AG20443 (cell line): ENCODE results near the gene GMPR2.

Experiments used
- DNase-seq: peaks from one replicate; pipeline ENCODE4 v3.0.0; 2012; ENCODE audit warnings: low spot score, mixed read lengths

The GMPR2 gene

DNA sequence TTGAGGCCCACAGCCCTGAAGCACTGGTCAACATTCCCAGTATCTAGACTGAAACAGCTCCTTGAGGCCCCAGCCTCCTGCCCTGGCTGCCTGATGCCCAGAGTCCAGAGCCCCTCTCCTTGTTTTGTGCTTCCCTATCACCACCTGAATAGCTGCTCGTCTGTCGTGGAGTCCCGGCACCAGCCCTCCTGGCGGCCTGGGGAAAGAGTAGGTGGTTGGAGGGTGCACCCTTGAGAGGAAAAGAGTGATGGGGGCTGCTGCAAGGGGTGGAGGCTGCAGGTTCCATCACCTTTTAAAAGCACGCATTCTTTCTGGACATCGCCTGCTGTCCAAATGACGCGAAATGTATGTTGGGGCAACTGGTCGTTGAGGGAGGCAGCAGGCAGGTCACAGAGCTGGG lies 35.5 kb downstream of the GMPR2 start:
- no peak for DNase-seq

DNA sequence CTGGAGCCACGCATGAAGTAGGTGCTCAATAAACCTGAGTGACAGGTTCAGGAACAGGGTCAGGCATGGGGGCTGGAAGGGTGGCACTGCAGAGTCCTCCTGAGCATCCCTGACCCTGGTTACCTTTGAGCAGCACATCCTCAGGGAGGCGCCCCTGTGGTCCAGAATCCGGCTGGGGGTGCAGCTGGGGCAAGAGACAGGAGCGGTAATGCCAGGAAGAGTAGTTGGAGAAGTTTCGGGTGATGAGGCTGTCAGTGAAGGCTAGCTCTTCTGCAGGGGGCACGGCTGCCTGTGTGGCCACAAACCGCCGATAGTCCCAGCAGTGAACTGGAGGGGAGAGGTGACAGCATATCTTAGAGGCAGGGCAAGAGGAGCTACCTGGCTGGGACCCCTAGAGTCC lies 36.6 kb downstream of the GMPR2 start:
- DNase-seq, result no peak

DNA sequence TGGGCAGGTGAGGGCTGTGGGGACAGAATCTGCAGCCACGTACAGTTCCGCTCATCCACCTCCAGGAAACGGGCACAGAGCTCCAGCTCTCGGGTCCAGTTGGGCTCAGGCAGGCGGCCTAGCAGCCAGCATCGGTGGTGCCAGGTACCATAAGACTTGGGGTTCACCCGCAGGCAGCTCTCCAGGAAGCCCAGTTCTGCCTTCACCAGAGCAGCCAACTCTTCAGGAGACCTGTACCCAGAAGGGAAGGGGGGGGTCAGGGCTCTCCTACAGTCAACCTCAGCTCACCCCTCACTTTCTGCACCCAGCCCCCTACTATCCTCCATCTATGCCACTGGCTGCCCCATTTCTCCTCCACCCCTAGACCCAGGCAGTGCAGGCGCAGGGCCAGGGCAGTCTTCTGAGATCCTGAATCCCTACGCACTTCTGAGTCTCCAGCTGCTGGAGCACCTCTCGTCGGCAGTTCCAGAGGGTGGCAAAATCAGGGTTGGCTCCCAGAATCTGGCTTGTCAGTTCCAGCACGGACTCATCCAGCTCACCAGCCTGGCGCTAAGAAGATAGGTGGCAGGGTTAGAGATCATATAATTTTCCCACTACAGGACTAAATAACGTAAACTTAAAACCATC lies 37.3 kb downstream of the GMPR2 start:
- DNase-seq, result no peak

DNA sequence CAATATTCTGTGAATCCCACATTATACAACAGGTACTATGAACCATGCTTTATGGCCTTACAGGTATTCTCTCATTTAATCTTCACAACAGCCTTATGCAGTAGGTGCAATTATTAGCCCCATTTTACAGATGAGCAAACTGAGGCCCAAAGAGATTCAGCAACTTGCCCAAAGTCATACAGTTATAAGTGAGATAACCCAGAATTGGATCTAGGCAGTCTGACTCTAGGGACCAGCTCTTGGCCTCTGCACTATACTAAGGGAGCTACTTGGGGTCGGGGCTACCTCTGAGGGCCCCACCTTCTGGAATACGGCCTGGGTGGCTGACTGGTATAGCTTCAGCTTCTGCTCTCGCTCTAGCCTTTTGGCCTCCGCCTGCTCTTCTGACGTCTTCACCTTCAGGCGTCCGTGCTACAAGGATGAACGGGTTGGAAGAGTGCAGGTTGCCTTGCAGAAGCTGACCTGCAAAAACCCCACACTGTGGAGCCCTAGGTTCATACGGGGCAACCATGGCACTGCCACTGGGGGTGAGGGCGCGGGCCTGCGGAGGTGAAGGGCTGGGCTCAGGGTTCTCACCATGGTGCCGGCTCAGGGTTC lies 37.9 kb downstream of the GMPR2 start:
- no peak for DNase-seq

DNA sequence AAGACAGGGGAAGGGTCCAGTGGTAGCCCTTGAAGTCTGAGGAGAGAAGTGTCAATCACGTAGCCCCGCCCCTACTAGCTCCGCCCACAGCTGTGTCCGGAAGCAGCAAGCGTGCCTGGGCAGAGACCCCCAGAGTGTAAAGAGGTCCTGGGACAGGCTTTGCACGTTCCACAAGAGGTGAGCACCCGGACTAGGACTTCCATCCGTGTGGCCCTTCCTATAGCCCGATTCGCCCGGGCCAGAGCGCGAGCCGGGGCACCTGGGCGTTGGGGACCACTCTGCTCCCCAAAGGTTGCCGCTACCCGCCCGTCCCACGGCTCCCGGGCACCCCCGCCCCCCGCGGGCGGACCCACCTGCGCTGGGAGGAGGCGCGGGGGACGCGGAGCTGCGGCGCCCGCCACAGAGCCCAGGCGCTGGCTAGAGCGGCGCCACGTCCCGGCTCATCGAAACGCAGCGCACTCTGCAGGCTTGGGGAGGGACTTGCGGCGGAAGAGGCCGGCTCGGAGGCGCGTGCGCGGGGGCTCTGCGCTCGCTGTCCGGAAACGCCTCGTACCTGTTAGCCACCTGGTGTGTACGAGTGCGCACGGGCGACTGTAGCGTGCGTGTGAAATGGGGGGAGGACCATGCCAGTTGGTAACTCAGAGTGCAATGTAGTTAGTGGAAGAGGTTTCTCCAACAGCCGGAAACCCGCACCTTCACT lies 38.6 kb downstream of the GMPR2 start, which contains the start of gene RABGGTA:
Gene RABGGTA (minus strand): TSS at position 464 of the 700 bp plus-strand sequence. CDS start 482 bp downstream, outside the sequence.
- DNase-seq, result peak; percentile 98

DNA sequence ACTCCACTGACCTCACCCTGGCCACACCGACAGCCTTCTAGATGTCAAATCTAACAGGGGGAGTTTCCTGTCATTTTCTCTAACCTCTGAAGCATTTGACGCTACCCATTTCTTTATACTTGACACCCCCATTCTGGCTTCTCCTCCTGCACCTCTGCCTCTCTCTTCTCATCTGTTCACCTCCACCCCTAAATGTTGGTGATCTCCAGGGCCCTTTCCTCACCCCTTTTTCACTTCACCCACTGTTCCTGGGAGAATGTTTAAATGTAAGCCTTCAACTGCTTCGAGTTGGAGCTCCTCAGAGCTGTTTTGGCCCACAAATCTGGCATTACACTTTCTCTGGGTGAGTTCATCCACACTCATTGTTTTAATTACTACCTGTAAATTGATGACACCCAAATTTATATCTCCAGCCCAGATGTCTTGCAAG lies 39.1 kb downstream of the GMPR2 start:
- DNase-seq, result no peak

DNA sequence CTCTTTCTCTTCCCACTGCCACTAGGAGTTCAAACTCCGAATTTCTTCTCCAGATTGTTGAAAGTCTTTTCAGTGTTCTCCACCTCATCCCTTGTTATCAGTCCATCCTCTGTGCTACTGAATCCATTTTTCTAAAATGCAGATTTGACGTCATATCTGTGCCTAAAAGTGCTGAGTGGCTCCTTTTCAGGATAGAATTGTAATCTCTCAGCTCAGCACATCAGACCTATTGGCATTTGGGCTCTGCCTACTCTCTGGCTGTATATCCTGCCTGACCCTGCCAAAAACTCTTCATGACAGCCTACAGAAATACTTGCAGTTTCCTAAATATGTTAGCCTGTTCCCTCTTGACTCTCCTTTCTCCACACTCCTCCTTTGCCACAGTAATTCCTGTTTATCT lies 39.7 kb downstream of the GMPR2 start:
- DNase-seq, result no peak

DNA sequence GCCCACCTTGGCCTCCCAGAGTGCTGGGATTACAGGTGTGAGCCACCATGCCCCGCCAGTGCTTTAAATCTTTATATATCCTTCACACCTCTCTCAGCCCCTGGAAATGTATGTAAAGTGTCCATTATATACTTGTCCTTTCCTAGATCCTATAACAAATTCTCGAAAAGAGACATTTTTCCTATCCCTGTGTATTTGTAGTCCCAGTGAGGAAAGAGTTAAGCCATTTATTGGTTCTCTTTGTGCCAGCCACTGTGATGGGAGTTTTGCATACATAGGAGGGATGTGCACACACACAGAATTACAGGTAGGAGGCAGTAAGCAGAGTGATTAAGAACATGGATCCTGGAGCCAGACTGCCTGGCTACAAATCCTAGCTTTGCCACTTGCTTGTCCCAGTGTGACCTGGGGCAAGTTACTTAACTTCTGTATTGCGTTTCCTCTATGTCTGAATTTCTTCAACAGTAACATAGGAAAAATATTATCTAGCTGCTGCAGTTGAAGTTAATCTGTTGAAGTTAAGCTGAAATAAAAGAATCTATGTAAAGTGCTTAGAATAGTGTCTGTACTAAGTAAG lies 40.8 kb downstream of the GMPR2 start:
- DNase-seq, result no peak

DNA sequence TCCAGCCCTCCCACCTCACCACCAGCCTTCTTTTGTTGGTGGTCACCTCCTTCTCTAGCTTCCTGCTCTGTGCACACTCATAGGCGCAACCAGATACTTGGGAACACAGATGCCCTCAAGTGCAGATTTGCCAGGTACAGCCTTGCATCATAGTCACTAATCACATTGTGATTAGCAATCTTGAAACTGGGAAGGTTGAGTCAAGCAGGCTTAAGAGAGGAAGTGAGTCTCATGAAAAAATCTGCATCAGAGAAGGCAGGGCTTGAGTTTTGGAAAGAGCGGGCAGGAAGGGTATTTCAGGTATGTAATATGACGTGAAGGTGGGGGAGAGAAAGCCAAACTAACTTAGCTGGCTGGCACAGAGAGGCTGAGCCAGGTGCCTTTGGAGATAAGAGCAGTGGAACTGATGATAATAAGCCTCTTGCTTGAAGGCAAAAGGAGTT lies 41.4 kb downstream of the GMPR2 start:
- DNase-seq, result no peak

DNA sequence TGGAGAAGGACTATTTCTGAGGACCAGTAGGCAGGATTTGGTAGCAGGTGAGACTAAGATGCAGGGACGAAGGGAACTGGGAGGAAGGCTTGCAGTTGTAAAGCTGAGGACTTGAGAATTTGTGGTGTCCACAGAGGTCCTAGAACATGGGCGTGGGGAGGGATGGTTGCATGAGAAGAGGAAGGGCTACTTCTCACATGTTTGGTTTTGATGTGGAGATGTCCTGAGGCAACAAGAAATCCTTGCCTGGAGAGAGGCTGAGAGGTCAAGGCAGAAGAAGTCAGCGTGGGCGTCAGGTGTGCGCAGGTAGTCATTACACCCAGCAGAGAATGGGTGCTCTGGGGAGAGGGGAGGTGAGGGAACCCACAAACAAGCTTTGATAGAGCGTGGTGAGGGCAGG lies 44.3 kb downstream of the GMPR2 start:
- DNase-seq, result no peak

DNA sequence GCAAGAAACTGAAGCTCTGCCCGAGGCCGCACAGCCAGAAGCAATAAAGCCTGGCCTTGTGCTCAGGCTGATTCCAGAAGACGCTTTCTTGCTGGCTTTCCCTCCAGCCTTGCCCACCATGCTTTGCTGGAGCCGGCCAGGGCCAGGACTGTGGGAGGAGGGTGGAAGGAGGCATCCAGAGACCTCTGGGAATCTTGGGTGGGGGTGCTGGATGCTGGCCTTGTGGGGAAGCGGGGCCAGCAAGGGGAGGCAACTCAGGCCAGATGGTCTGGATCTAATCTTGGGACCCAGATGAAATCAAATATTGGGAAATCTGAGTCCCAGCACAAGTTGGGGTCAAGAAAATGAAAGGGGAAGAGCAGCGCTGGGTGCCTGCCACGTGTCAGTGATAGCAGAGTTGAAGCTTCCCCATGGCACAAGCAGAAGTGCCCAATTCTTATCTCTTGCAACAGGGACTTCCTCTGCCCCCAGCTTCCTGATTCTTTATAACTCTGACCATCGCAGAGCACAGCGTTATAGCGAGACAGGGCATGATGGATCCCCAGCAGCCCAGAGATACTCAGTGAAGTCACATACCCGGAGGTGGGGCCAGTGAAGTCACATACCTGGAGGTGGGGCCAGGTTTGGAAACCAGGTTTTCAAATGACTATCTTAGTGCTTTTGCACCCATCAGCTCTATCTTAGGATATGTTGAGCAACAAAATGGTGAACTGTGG lies 45.0 kb downstream of the GMPR2 start:
- no peak for DNase-seq

DNA sequence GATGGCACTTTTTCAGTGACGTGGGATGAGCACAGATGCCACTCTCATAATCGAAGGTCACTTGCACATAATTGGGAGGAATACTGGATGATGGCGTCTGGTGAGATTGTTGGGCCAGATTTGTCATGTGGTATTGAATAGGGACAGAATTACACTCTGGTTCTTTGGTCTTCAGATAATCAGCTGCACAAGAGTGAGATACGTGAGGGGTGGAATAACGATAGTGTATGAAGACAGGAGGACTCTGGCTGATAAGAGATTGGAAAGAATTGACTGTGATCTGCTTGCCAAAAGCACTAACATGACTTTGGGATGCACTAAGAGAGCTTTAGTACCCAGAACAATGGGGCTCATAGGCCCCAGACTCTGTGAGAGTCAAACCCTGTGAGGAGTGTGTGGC lies 45.7 kb downstream of the GMPR2 start:
- no peak for DNase-seq

DNA sequence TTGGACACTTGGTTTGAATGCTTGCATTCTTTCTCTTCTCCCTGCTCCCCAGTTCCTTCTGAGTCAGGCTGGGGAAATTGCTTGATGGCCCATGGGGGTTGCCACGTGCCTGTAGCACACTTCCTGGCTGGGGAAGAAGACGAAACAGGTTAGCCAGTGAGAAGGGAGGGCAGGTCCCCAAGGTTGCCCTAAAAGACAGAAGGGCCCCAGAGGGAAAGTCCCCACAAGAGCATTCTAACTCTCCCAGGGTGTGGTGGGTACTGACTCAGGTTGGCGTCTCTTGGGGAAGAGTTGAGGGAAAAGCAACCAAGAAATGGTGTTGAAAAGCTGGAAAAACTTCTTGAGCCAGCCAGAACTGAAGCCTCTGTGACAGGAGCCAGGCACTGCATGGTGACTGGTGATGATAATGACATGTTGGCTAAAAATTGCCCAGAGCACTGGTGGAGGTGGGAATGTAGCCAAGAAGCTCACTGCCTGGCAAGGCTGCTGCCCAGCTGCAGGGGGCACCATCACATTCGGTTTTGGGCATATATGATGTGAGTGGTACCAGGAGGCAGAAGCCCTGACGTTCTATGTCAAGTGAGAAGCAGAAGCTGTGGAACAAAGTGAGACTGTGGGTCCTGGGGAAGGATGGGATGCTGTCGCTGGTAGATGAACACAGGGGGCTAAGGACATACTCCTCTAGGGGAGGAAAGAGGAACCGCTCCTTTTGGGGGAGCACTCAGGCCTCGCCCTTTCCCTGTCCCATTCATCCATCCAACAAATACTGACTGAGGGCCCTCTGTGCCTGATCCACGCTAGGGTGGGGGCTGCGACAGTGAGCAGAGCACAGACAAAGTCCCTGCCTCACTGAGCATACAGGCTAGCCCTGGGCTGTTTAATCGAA lies 46.8 kb downstream of the GMPR2 start:
- peak; percentile 27 for DNase-seq

DNA sequence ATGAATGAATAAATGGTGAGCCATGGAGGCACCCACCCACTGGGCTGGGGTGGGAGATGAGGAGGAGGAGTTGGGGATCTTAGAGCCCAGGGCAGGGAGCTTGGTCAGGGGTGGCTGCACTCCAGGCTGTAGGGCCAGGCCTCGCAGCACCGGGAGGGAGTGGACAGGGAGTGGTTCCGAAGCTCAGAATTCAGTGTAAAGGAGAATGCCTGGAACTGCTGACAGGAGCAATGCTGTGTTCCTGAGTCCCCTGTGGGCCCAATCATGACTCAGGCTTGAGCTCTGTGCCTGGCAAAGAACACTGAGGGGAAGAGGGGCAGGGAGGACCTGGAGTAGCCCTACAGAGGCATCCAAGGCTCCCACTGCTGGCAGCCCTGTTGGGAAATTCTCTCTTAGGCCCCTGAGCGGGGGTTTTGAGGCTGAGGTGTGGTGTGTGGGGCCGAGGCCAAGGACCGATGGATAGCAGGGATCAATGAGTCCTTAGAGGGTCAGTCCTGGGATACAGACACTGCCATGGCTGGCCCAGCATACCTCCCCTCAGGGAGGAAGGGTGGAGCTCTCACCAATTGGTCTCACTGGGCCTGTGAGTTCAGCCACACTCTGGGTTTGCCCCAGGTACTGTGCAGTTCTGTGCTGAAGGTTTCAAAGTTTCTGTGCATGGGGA lies 48.2 kb downstream of the GMPR2 start:
- peak; percentile 57 for DNase-seq

DNA sequence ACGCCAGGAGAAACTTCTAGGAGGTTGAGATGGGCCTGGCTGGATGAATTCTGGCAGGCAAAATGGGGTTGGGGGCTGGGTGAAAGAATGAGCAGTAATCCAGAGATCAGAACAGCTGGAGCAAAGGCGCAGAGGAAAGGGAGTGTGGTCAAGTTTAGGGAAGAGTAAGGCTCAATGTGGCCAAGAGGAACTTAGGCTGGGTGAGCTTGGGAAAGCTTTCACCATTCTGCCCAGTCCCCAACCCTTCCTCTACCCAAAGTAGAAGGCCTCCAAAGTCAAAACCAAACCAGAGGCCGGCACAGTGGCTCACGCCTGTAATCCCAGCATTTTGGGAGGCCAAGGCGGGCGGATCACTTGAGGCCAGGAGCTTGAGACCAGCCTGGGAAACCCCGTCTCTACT lies 48.9 kb downstream of the GMPR2 start:
- DNase-seq, result no peak

DNA sequence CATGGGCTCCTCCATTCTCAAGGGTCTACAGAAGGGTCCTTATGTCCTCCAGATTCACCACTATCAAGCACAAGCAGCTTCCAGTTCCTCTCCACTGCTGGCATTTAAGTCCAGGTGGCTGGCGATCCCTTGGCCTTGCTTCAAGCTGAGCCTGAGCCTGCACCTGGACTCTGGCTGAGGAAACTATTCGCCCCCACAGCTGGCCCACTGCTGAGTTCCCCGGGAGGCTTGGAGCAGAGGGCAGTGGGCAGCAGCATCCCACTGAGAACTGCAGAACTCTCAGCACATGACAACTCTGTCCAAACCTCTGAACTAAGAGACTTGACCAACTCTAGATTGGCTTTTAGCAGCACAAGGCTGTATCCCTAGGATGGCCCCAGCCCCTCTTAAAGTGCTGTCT lies 50.0 kb downstream of the GMPR2 start:
- DNase-seq, result no peak

DNA sequence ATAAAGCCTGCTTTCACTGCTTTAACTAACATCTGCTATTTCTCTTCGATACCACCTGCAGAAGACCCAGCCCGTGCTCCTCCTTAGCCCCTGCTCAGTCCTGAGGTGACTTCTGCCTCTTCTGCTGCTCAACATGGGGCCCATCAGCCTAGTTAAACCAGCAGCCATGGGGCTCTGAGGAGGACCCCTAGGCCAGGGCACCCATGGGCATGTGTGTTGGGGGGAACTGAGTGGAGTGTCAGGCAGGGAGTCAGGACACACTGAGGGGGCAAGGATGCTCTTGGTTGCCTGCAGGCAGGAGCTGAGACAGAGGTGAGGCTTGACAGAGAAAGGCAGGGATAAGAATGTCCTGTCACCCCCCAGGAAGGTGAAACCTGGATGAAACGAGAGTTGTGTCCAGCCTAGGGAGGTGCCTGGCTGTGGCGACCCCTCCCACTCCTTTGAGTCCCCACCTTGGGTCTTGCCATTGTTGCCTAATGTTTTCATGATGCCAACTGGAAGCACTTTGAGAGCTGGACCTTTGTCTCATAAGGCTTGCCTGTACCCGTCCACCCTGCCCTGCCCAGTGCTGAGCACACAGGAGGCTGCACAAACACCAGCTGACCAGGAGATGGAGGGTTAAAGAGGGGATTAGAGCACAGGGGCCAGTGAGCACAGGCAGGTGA lies 51.2 kb downstream of the GMPR2 start:
- no peak for DNase-seq

DNA sequence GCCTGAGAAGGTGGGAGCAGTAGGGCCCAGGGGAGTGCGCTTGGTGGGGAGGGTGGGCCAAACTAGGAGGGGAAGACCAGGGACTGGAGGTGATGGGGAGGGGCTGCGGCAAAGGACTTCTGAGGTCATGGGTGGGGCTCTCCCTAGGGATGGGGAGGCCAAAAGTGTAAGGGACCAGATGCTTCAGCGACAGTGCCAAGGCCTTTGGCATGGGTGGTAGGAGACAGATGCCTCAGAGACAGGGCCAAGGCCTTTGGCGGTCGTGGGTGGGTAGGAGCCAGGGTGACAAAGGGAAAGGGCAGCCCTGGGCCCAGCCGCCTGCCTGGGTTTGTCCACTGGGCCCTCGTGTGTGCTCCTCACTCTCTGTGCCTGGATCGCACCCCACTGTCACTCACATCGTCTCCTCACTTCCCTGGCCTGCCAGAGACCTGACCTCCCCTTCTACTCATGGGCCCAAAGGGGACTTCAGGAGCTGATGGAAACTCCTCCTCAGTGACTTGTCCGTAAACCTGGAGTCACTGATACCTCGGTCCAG lies 51.8 kb downstream of the GMPR2 start:
- no peak for DNase-seq

DNA sequence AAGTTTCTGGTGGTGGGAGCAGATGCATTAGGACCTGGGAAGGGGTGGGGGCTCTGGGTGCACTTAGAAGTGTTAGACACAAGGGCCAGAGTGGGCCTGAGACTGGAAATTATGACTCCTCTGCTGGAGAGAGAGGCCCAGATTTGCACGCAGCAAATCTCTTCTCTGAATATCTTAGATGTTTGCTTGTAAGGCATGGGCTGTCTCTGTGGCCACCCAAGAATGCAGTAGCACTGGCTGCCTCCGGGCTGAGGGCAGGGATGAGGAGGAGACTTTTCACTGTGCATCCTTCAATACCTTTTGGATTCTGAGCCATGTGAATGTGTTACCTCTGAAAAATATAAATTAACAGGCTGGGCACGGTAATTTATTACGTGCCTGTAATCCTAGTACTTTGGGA lies 52.6 kb downstream of the GMPR2 start:
- peak; percentile 63 for DNase-seq

DNA sequence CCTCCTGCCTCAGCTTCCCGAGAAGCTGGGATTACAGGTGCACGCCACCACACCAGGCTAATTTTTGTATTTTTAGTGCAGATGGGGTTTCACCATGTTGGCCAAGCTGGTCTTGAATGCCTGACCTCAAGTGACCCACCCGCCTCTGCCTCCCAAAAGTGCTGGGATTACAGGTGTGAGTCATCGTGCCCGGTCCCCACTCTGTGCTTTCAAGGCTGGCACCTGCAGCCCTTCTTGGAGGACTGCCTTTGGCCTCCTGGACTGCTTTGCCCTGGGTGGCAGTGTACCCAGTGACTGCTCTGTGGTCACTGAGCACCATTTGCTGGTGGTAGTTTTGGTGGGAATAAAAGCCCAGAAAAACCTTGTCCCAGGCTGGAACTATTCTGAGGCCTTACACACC lies 54.3 kb downstream of the GMPR2 start:
- no peak for DNase-seq
